ENCODE results near the gene PPIG. TPM values are rescaled to one million over a fixed set of nuclear protein-coding genes. Genes with fewer than 3 reads are reported as not detected.

Gene PPIG
- total RNA-seq, 6 experiments from 2014 or later, result 36.5 to 40.3 (median 38.3) TPM

- TF ChIP-seq, protein P1, sequence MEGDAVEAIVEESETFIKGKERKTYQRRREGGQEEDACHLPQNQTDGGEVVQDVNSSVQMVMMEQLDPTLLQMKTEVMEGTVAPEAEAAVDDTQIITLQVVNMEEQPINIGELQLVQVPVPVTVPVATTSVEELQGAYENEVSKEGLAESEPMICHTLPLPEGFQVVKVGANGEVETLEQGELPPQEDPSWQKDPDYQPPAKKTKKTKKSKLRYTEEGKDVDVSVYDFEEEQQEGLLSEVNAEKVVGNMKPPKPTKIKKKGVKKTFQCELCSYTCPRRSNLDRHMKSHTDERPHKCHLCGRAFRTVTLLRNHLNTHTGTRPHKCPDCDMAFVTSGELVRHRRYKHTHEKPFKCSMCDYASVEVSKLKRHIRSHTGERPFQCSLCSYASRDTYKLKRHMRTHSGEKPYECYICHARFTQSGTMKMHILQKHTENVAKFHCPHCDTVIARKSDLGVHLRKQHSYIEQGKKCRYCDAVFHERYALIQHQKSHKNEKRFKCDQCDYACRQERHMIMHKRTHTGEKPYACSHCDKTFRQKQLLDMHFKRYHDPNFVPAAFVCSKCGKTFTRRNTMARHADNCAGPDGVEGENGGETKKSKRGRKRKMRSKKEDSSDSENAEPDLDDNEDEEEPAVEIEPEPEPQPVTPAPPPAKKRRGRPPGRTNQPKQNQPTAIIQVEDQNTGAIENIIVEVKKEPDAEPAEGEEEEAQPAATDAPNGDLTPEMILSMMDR (IDR thresholded peaks at IDR 0.05), result no peak
- no peak for DNase-seq
- Mint-ChIP-seq H3K4me3 (no peak overlapping the region), H3K27me3 (ENCODE audit: insufficient read depth) (no peaks in the 10 kb centered on the region; the same call in 1 of the 2 replicates), H3K27ac (no peak overlapping the region), H3K9me3 (no peaks in the 10 kb centered on the region), H3K4me1 (ENCODE audit: low read depth) (no peaks in the 10 kb centered on the region), H3K36me3 (ENCODE audit: low read depth) (peaks cover 16% of the 10 kb centered on the region; the same call in 1 of the 2 replicates)
Measured at GRCh38 chr2:169625781-169626180, 41.6 kb downstream of the PPIG start.

DNA sequence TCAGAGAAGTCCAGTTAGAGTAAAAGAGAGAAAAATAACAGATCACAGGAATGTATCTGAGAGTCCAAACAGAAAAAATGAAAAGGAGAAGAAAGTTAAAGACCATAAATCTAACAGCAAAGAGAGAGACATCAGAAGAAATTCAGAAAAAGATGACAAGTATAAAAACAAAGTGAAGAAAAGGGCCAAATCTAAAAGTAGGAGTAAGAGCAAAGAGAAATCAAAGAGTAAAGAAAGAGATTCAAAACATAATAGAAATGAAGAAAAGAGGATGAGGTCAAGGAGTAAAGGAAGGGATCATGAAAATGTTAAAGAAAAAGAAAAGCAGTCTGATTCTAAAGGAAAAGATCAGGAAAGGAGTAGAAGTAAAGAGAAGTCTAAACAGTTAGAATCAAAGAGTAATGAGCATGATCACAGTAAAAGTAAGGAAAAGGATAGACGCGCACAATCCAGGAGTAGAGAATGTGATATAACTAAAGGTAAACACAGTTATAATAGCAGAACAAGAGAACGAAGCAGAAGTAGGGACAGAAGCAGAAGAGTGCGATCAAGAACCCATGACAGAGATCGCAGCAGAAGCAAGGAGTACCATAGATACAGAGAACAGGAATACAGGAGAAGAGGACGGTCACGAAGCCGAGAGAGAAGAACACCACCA is 52.4 kb downstream of the PPIG start:
- Mint-ChIP-seq H3K36me3 (ENCODE audit: low read depth) (peaks cover 9% of the 10 kb centered on the region), H3K9me3 (no peaks in the 10 kb centered on the region), H3K27ac (no peak overlapping the region), H3K4me1 (ENCODE audit: low read depth) (no peaks in the 10 kb centered on the region), H3K4me3 (no peak overlapping the region), H3K27me3 (ENCODE audit: insufficient read depth) (peaks cover 1% of the 10 kb centered on the region; the same call in 1 of the 2 replicates)
- TF ChIP-seq, protein P1 (IDR thresholded peaks at IDR 0.05), result no peak
- no peak for DNase-seq

DNA sequence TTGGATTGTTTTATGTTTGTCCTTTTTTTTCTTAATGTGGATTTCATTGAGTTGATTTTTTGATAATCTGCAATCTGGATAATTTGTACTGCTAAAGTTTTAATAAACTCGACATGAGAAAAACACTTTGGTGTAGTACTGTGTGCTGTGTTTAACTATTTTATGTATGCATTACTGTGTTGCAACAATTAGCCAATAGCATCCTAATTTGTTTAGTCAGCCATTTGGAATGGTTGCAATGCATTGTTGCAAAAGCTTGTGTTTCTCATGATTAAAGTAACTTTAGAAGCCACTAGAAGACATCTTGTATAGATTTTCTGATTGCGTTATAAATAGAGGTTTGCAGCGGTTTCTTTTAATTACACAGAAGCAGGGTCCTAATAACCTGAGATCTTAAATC is 53.5 kb downstream of the PPIG start:
- TF ChIP-seq, protein P1 (IDR thresholded peaks at IDR 0.05), result no peak
- Mint-ChIP-seq H3K27me3 (ENCODE audit: insufficient read depth) (peaks cover 1% of the 10 kb centered on the region; the same call in 1 of the 2 replicates), H3K4me1 (ENCODE audit: low read depth) (no peaks in the 10 kb centered on the region), H3K27ac (no peak overlapping the region), H3K4me3 (no peak overlapping the region; the same call in none of the 2 replicates), H3K9me3 (no peaks in the 10 kb centered on the region), H3K36me3 (ENCODE audit: low read depth) (peaks cover 10% of the 10 kb centered on the region)
- DNase-seq, result peak; percentile 79

GRCh38 chr2:169640104-169640503 is 56.0 kb downstream of the PPIG start:
- TF ChIP-seq, protein P1 (IDR thresholded peaks at IDR 0.05), result no peak
- H3K36me3 Mint-ChIP-seq (ENCODE audit: low read depth), result peaks cover 5% of the 10 kb centered on the region
- DNase-seq, result no peak
- no peaks in the 10 kb centered on the region for H3K9me3 Mint-ChIP-seq
- H3K4me1 Mint-ChIP-seq (ENCODE audit: low read depth), result no peaks in the 10 kb centered on the region
- no peak overlapping the region for H3K27ac Mint-ChIP-seq
- no peaks in the 10 kb centered on the region for H3K27me3 Mint-ChIP-seq (ENCODE audit: insufficient read depth)
- no peak overlapping the region for H3K4me3 Mint-ChIP-seq

- peaks cover 5% of the 10 kb centered on the region for H3K36me3 Mint-ChIP-seq (ENCODE audit: low read depth)
Measured at GRCh38 chr2:169641464-169641863, 57.3 kb downstream of the PPIG start.

More at GRCh38 chr2:169641464-169641863, 57.3 kb downstream of the PPIG start:
- Mint-ChIP-seq H3K9me3 (no peaks in the 10 kb centered on the region), H3K27ac (no peak overlapping the region), H3K4me1 (ENCODE audit: low read depth) (no peaks in the 10 kb centered on the region), H3K4me3 (no peak overlapping the region), H3K27me3 (ENCODE audit: insufficient read depth) (no peaks in the 10 kb centered on the region; the same call in 1 of the 2 replicates)
- no peak for DNase-seq
- TF ChIP-seq, protein P1 (IDR thresholded peaks at IDR 0.05), result no peak

Data from HFFc6 (cell line).